Activated CD4-positive, alpha-beta T cell treated with anti-CD3 and anti-CD28 coated beads for 36 hours (primary cell): ENCODE measurements around the gene PPP1R1B. TPM values are rescaled to one million over a fixed set of nuclear protein-coding genes. Genes with fewer than 3 reads are reported as not detected.

Experiments used
- ATAC-seq: fragments of 200-7000 bp; cut with Tn5 transposase; one replicate; pipeline ENCODE4 v1.10.0; 2021; ENCODE audit warnings: mild to moderate bottlenecking, moderate library complexity
- CTCF ChIA-PET: fragments of 350-600 bp; sonication (Branson Sonifier 250); formaldehyde crosslinking; loops from one replicate; lab custom pipeline; 2021; ENCODE audit warnings: antibody characterized with exemption; lab: Charles Lee
- POLR2A ChIA-PET: fragments of 350-600 bp; sonication (Branson Sonifier 250); formaldehyde crosslinking; loops from one replicate; lab custom pipeline; 2021; ENCODE audit warnings: antibody characterized with exemption, inconsistent platforms; lab: Charles Lee
- DNase-seq: peaks from one replicate; pipeline ENCODE4 v3.0.0-alpha.2; 2020
- H3K27ac Mint-ChIP-seq: one replicate; pipeline ENCODE4 v1.8.0; 2021; ENCODE audit warnings: mixed read lengths
- H3K27me3 Mint-ChIP-seq: one replicate; pipeline ENCODE4 v1.8.0; 2021; ENCODE audit warnings: mixed read lengths
- H3K36me3 Mint-ChIP-seq: one replicate; pipeline ENCODE4 v1.8.0; 2021; ENCODE audit warnings: low read depth, mixed read lengths
- H3K4me1 Mint-ChIP-seq: one replicate; pipeline ENCODE4 v1.8.0; 2021; ENCODE audit warnings: mixed read lengths
- H3K4me3 Mint-ChIP-seq: one replicate; pipeline ENCODE4 v1.8.0; 2021; ENCODE audit warnings: mild to moderate bottlenecking, moderate library complexity, mixed read lengths
- H3K9me3 Mint-ChIP-seq: one replicate; pipeline ENCODE4 v1.8.0; 2021; ENCODE audit warnings: low read depth, mixed read lengths
- intact Hi-C, 2 experiments: fragments of 100-400 bp; cut with DNase I in 1 of 2; cut with micrococcal nuclease in 1 of 2; formaldehyde crosslinking; loops; one replicate each; pipeline versions ENCODE4 v1.14.2 to v1.15.1; 2022 to 2024; cut with DNase I, micrococcal nuclease
- total RNA-seq, 2 experiments: library from RNA; stranded (reverse); gene quantifications; one replicate each; pipeline ENCODE4 v1.2.3, GENCODE V29; 2021

Gene PPP1R1B
- total RNA-seq, 2 experiments from 2014 or later, result 0.18 TPM; not detected in 1

GRCh38 chr17:39608142-39608981, 18.4 kb upstream of the PPP1R1B start:
- Mint-ChIP-seq H3K4me3 (no peak overlapping the region), H3K9me3 (no peaks in the 10 kb centered on the region), H3K36me3 (no peaks in the 10 kb centered on the region), H3K4me1 (peaks cover 18% of the 10 kb centered on the region), H3K27me3 (peaks cover 36% of the 10 kb centered on the region), H3K27ac (no peak overlapping the region)
- ChIA-PET CTCF (interaction anchor here (2.8 kb wide), 1 partner anchor 13 kb away, joined by 12 read pairs; no protein-coding TSS in a partner anchor), POLR2A (no interaction called here)
- intact Hi-C loops, result no loop called here
- ATAC-seq (no peak), DNase-seq (no peak)

- CTCF ChIA-PET, result interaction anchor here (1.0 kb wide), 1 partner anchor 12 kb away, joined by 3 read pairs; no protein-coding TSS in a partner anchor
- H3K27me3 Mint-ChIP-seq, result peaks cover 31% of the 10 kb centered on the region
Observed at GRCh38 chr17:39609416-39610025, 17.2 kb upstream of the PPP1R1B start.

DNA sequence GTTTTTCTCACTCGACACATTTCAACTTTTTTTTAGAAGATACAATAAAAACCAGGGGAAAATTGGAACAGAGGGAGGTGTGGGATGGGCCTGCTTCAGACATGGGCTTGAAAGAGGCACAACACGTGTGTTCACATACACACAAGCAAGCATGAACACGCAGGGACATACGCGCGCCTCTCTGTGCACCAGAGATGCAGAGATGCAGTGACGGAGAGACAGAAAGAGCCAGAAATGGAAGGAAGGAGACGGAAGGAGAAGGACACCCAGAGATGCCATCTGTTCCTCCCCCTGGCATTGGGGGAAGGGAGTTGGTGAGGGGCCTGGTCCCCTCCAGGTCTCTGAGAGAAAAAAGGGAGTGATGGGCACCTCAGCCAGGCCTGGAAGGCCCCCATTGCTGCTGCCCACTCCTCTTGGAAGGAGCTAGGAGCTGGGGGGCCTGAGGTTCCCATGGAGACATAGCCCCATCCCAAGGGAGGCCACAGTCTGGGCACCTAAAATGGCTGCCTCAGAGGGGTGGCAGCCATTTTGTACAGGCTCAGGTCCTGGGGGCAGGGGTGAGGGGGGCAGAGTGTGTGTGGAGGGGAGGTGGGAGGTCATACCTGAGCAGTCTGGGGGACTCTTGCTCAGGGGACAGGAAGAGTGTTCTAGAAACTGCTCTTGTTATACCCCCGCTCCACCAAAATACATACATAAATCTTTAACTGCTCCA, 15.2 kb upstream of the PPP1R1B start:
- peaks cover 5% of the 10 kb centered on the region for H3K4me1 Mint-ChIP-seq
- no peaks in the 10 kb centered on the region for H3K36me3 Mint-ChIP-seq
- H3K27me3 Mint-ChIP-seq, result peaks cover 25% of the 10 kb centered on the region
- no peak overlapping the region for H3K4me3 Mint-ChIP-seq
- DNase-seq, result no peak
- ChIA-PET POLR2A (no interaction called here), CTCF (interaction anchor here (1.5 to 2.0 kb wide), 2 partner anchors 10 to 12 kb away, joined by 3 to 8 read pairs; no protein-coding TSS in a partner anchor)
- no peak for ATAC-seq
- intact Hi-C loops, result loop anchor here in 1 of 2 experiments (2.0 kb wide), 1 partner anchor 19 kb away; no protein-coding TSS in a partner anchor
- no peak overlapping the region for H3K27ac Mint-ChIP-seq
- H3K9me3 Mint-ChIP-seq, result no peaks in the 10 kb centered on the region

More at GRCh38 chr17:39609416-39610025, 17.2 kb upstream of the PPP1R1B start:
- Mint-ChIP-seq H3K4me3 (no peak overlapping the region), H3K4me1 (peaks cover 14% of the 10 kb centered on the region), H3K9me3 (no peaks in the 10 kb centered on the region), H3K36me3 (no peaks in the 10 kb centered on the region), H3K27ac (no peak overlapping the region)
- intact Hi-C loops, result loop anchor here in 1 of 2 experiments (2.0 kb wide), 1 partner anchor 17 kb away; no protein-coding TSS in a partner anchor
- POLR2A ChIA-PET, result no interaction called here
- DNase-seq (no peak), ATAC-seq (no peak)

GRCh38 chr17:39612291-39612894, 14.4 kb upstream of the PPP1R1B start:
- Mint-ChIP-seq H3K9me3 (no peaks in the 10 kb centered on the region), H3K4me3 (no peak overlapping the region), H3K4me1 (peaks cover 3% of the 10 kb centered on the region), H3K36me3 (no peaks in the 10 kb centered on the region), H3K27me3 (peaks cover 21% of the 10 kb centered on the region), H3K27ac (no peak overlapping the region)
- ChIA-PET POLR2A (no interaction called here), CTCF (interaction anchor here (0.8 to 2.0 kb wide), 4 partner anchors 9 to 65 kb away, joined by 3 to 8 read pairs (median 4); no protein-coding TSS in a partner anchor)
- no peak for ATAC-seq
- DNase-seq, result no peak
- intact Hi-C loops, result no loop called here

DNA sequence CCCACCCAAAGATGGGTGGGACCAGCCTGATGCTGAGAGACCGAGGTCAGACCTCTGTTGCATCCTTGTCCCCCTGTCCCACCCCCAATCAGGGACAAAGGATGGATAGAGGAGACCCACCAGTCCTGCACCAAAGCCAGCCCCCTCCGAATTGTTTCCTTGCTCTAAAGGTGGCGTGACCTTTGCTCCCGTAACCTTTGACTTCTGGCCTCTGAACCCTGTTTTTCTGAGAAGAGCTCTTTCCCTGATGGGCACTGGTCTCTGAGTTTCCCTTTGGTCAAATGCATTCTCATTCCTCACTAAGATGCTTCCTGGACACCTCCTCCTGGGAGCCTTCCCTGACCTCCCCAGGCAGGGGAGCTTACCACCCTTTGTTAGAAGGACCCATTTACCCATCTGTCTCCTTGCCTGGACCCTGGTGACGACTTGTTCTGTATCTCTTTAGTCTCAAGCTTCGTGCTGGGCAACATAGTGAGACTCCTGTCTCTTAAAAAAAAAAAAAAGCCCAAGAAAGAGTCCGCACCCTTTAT, 13.8 kb upstream of the PPP1R1B start:
- ChIA-PET POLR2A (no interaction called here), CTCF (interaction anchor here (0.7 to 2.0 kb wide), 5 partner anchors 9 to 136 kb away, joined by 4 to 8 read pairs (median 4); no protein-coding TSS in a partner anchor)
- no peak overlapping the region for H3K27ac Mint-ChIP-seq
- H3K4me3 Mint-ChIP-seq, result no peak overlapping the region
- H3K36me3 Mint-ChIP-seq, result no peaks in the 10 kb centered on the region
- peaks cover 2% of the 10 kb centered on the region for H3K4me1 Mint-ChIP-seq
- H3K27me3 Mint-ChIP-seq, result peaks cover 19% of the 10 kb centered on the region
- ATAC-seq (no peak), DNase-seq (no peak)
- intact Hi-C loops, result no loop called here
- H3K9me3 Mint-ChIP-seq, result no peaks in the 10 kb centered on the region

DNA sequence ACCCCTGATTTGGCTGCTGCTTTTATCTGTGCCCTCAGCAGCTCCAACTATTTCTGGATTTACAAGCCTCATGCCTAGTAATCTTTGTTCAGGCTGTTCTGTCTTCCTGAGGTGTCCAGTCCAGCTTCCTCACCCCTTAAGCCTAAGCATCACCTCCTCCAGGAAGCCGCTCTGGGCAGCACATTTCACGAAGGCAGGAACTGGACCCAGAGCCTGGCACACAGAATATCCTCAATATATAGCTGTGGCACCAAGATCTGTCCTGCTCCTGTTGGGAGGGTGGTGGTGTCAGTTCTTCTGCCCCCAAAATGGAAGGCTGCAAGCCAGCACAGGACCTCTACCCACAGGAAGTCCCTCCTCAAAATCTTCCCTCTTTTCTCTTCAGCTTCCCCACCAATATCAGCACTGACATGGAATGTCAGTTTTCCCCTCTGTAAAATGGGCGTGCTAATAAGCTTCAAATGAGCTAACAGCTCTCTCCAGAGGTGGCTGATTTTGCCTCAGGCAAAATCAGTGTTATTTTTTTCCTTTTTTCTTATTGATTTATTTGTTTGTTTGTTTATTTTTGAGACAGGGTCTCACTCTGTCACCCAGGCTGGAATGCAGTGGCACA, 12.1 kb upstream of the PPP1R1B start:
- ATAC-seq, result no peak
- intact Hi-C loops, result no loop called here
- Mint-ChIP-seq H3K4me3 (no peak overlapping the region), H3K36me3 (no peaks in the 10 kb centered on the region), H3K4me1 (no peaks in the 10 kb centered on the region), H3K9me3 (no peaks in the 10 kb centered on the region), H3K27me3 (peaks cover 7% of the 10 kb centered on the region), H3K27ac (no peak overlapping the region)
- ChIA-PET CTCF (interaction anchor here (0.9 to 1.5 kb wide), 2 partner anchors 9 to 10 kb away, joined by 3 to 8 read pairs; no protein-coding TSS in a partner anchor), POLR2A (no interaction called here)
- no peak for DNase-seq

GRCh38 chr17:39615434-39615833, 11.3 kb upstream of the PPP1R1B start:
- ATAC-seq (no peak), DNase-seq (no peak)
- no peak overlapping the region for H3K4me3 Mint-ChIP-seq
- intact Hi-C loops, result no loop called here
- ChIA-PET POLR2A (no interaction called here), CTCF (interaction anchor here (0.9 to 1.5 kb wide), 2 partner anchors 8 to 10 kb away, joined by 3 to 8 read pairs; no protein-coding TSS in a partner anchor)
- no peak overlapping the region for H3K27ac Mint-ChIP-seq
- peaks cover 7% of the 10 kb centered on the region for H3K27me3 Mint-ChIP-seq
- no peaks in the 10 kb centered on the region for H3K36me3 Mint-ChIP-seq
- H3K4me1 Mint-ChIP-seq, result no peaks in the 10 kb centered on the region
- no peaks in the 10 kb centered on the region for H3K9me3 Mint-ChIP-seq

DNA sequence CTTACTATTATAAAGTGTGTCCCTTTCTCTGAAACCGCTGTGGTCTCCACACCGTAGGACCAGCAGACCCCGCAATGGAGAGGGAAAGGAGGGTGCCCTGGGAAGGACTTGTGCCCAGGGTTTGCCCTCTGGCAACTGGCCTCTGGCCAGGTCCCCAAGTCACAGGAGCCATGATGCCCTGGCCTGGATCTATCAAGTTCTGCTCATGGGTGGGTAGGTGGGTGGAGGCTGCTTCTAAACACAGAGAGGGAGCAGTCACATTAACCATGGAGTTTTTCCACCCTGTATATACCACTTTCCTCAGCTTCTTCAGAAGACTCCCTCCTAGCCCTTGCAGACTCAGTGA, 9.7 kb upstream of the PPP1R1B start:
- ATAC-seq (no peak), DNase-seq (no peak)
- intact Hi-C loops, result loop anchor here in 1 of 2 experiments (1.0 kb wide), 1 partner anchor 137 kb away; no protein-coding TSS in a partner anchor
- Mint-ChIP-seq H3K9me3 (no peaks in the 10 kb centered on the region), H3K27me3 (peaks cover 7% of the 10 kb centered on the region), H3K4me1 (peaks cover 4% of the 10 kb centered on the region), H3K27ac (no peak overlapping the region), H3K4me3 (peak overlapping the region; percentile 57), H3K36me3 (no peaks in the 10 kb centered on the region)
- ChIA-PET CTCF (interaction anchor here (0.7 to 10.2 kb wide), 2 partner anchors 18 to 445 kb away, joined by 3 to 181 read pairs; partner anchors contain the start of gene STARD3), POLR2A (no interaction called here)

DNA sequence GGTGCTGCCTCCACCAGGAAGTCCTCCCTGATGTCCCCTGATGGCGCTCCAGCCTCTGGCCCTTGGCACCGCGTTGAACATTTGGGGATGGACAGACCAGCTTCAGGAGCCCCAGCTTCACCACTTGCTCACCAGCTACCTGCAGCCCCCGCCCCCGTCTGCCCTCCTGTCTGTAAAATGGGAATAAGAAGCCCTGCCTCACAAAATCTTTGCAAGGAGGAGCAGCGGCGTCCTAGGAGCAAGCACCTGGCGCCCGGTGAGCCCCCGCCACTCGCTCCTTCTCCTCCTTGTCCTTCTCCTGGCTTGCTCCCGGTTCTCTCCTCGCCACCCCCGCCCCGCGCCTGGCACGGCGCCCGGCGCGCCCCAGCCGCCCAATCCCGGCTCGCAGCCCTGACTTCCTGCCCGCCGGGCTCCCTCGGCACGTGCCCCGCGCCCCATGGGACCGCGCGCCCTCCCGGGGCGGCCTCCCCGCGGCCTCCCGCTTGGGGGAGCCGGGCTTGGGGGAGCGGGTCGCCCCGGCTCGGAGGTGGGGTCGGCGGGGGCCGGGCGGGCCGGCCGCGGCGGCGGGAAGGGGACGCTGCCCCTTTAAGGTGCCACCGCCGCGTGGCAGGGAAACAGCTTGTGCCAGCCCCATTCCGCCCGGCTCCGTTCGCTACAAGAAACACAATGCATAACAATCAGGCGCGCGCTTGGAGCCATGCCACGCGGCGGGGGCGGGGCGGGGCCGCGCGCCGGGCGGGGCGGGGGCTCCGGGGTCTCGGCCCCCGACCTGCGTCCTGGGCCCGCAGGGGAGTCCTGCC, 9.1 kb upstream of the PPP1R1B start:
- ChIA-PET POLR2A (no interaction called here), CTCF (interaction anchor here (0.7 to 10.2 kb wide), 3 partner anchors 17 to 444 kb away, joined by 3 to 181 read pairs (median 39); partner anchors contain the start of gene STARD3)
- H3K27me3 Mint-ChIP-seq, result peaks cover 7% of the 10 kb centered on the region
- no peaks in the 10 kb centered on the region for H3K9me3 Mint-ChIP-seq
- no peaks in the 10 kb centered on the region for H3K36me3 Mint-ChIP-seq
- intact Hi-C loops, result loop anchor here in 1 of 2 experiments (1.0 kb wide), 2 partner anchors 137 to 363 kb away; partner anchors contain the start of gene PSMD3
- H3K4me3 Mint-ChIP-seq, result peak overlapping the region; percentile 62
- DNase-seq (peak; percentile 69), ATAC-seq (peak; percentile 33)
- no peak overlapping the region for H3K27ac Mint-ChIP-seq
- H3K4me1 Mint-ChIP-seq, result peaks cover 10% of the 10 kb centered on the region
